GM12891 (cell line): ENCODE data around the gene CYFIP1.

Experiments used
- POLR2A ChIP-seq: IDR thresholded peaks from 2 replicates; pipeline ENCODE4 v1.6.1; 2011; ENCODE audit warnings: low read depth, low read length, control low read depth
- POLR2AphosphoS5 ChIP-seq: IDR thresholded peaks from 2 replicates; pipeline ENCODE4 v1.6.1; 2011; ENCODE audit warnings: low read depth, low read length, control low read depth
- TAF1 ChIP-seq: IDR thresholded peaks from 2 replicates; pipeline ENCODE4 v1.6.1; 2011; ENCODE audit warnings: low read depth, low read length, control low read depth

GRCh38 chr15:22880981-22881738 is 99.0 kb downstream of the CYFIP1 start:
- TF ChIP-seq POLR2A, result no peak
- TF ChIP-seq POLR2AphosphoS5, result no peak
- no peak for TF ChIP-seq TAF1
